IPS DF 4.7 (cell line): ENCODE results near the gene CRYGB.
"Not testable (repeated sequence)": the region's sequence is repeated elsewhere in the genome, so short reads cannot be mapped to it uniquely, and the experiment has no call there.

Experiments used
- DNase-seq: peaks from one replicate; pipeline ENCODE4 v3.0.0-alpha.2; 2013; ENCODE audit warnings: low spot score; ENCODE audit errors: extremely low read depth

The CRYGB gene

DNA sequence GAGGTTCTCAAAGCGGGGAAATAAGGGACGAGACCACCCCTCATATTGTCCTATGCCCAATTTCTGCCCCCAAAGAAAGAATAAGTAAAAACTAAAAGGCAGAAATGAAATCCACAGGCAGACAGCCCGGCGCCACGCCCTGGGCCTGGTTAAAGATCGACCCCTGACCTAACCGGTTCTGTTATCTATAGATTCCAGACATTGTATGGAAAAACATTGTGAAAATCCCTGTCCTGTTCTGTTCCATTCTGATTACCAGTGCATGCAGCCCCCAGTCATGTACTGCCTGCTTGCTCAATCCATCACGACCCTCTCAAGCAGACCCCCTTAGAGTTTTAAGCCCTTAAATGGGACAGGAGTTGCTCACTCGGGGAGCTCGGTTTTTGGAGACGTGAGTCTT lies 28.6 kb downstream of the CRYGB start:
- not testable (repeated sequence) for DNase-seq

DNA sequence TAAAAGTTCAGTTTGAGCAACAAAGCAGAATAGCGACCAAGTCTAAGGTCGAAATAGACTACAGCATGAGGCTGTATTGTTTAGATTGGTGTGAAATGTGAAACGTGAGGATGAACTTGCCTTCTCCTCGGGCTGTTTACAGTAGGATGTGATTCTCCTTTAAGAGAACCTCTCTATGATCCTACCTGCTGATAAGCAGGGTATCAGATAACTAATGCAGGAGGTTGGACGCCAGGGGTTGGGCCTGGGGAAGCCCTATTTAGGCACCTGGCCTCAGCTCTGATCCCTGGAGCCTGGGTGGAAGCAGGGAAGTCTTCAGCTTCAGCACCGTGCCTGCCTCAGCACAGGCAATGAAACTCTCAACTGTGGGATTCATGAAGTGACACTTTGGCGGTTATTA lies 33.0 kb downstream of the CRYGB start:
- no peak for DNase-seq

DNA sequence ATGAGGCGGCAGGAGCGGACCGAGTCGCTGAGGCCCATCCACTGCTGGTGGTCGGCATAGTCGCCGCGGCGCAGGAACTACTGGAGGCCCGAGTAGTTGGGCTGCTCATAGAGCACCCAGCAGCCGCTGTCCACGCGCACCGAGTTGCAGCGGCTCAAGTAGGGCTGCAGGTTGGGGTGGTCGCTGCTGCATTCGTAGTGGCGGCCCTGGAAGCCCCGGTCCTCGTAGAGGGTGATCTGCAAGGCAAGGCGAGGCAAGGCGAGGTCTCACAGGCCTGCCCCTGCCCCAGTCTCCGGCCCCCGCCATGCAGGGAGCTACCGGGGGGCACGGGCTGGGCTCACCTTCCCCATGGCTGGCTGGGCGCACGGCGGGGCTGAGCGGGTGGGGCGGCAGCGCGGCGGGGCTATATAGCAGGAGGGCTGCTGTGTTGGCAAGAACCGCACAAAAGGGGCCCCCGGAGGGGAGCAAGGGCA lies 33.6 kb downstream of the CRYGB start:
- not testable (repeated sequence) for DNase-seq

DNA sequence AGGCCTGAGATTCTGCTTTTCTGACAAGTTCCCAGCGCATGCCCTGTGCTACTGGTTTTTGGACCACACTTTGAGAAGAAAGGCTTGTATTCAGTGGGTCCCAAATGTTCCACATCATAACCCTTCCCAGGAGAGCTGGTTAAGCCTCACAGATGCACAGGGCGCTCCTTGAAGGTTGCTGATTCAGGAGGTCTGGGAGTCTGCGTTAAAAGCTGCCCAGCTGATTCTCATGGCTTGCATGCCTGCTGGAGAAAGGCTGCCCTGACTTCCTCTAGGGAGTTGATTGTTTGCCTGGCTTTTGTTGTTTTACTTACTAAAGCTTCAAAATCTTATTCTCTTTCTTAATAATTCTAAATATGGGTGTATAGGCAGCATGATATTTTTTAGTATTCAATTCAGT lies 42.3 kb downstream of the CRYGB start:
- no peak for DNase-seq

DNA sequence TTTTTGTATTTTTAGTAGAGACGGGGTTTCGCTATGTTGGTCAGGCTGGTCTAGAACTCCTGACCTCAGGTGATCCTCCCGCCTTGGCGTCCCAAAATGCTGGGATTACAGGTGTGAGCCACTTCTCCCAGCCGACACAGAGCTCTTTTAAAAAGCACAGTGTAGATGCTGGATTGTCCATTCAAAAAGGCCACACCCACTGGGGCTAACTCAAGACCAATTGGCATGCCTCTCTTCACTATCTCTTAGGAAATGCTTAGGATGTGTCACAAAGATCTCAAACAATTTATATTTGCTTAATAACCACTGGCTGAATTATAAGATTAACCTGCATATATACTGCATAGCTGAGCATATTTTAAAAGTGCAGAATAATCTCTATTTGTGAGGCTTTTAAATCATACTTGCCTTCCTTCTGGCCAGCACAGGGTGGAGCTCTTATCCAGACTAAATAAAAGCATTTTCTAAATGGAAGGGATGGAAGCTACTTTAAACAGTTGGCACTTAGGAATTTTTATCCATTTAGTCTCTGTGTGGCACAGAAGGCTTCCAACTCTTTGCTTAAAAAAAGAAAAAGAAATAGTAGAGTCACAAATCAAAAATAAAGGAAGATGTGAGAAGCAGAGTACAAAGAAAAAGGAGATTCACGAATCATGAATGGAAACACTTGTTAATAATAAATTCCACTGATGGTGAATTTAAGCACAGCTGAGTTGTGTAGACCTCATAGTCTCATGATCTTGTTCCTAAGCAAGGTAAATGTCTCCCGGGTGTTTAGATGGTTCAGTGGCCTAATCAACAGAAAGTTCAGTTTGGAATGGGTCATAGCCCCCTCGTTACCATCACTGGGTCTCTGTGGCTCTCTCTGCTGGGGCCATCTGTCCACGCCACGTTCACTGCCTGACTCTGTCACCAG lies 44.0 kb downstream of the CRYGB start:
- DNase-seq, result no peak

DNA sequence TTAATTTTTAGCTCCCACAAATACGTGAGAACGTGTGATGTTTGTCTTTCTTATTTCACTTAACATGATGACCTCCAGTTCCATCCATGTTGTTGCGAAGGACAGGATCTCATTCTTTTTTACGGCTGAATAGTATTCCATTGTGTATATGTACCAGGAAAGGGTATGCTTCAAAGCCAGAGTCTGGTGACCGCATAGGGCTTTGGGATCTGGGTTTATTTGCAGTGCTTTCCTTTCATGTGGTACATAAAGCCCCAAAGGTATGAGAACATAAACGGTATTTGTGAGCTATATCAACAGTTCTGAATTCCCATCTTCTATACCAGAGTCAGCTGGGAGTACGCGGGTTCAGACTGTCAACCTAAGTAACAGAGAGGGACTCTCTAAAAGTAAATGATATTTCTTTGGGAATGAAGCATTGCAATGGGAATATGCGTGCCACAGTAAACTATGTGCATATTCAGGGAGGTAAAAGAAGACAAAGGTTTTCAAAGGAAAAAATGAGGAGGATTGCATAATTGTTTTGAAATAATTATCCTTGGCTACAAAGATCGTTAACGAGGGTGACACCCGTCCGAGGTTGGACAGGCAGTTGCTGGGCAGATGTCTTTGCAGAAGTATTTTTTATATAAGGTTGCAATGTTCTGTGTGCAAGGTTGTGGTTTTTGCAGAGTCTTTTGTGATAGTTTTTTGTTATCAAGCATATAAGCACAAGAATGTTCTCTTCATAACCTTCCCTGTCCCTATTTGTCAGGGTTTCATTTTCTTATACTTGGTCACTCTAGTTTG lies 46.1 kb downstream of the CRYGB start:
- DNase-seq, result no peak

DNA sequence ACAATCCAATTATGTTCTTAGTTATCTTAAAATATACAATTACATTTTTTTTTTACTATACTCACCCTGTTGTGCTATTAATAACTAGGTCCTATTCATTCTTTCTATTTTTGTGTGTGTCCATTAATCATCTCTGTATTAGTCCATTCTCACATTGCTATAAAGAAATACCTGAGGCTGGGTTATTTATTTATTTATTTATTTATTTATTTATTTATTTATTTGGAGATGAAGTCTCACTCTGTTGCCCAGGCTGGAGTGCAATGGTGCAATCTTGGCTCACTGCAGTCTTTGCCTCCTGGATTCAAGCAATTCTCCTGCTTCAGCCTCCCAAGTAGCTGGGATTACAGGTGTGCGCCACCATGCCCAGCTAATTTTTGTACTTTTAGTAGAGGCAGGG lies 47.3 kb downstream of the CRYGB start:
- not testable (repeated sequence) for DNase-seq

DNA sequence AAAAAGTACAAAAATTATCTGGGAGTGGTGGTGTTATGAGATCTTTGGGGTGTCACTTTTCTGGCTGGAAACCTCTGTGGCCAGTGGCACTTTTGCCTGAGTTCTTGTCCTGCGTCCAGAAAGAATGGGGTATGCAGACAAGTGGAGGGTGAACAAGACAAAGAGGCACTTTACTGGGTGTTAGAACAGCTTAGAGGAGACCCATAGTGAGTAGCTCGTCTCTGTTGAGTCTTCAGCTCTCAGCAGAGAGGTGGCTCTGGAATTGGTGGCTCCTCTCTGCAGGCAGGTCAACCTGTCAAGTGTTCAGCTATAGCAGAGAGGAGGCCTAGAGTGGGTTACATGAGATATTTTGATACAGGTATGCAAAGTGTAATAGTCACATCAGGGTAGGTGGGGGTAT lies 47.7 kb downstream of the CRYGB start:
- no peak for DNase-seq

DNA sequence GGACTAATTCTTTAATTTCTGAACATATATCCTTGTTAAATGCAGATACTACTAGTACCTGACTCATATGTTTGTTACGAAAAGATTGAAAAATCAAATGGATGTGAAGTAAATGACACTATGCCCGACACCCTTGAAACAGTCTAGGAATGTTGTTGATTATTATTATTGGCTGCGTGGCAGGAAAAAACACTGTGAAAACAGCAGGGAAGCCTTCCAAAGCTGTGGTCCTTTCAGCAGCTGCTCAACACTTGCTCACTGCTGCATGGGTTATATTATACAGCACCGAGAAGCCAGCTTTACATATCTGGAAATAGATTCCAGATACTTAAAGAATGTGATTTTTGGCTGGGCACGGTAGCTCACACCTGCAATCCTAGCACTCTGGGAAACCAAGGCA lies 48.2 kb downstream of the CRYGB start:
- no peak for DNase-seq

DNA sequence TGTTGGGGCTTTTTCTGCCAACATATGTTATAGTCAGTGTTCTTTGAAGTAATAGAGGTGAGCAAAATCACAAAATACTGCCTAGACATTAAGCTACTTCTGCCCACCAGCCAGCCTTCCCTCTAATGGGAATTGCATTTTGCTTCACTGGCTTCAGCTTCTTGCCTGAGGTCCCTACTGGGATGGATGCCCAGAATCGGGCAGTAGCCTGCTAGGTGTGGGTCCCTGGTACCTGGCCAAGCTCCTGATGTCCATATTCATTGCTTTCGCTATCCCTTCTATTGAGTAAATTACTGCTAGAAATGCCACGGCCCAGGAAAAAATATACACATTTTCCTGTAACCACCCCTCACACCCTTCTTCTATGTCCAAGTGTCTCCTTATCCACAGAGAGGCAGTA lies 48.6 kb downstream of the CRYGB start:
- DNase-seq, result no peak

DNA sequence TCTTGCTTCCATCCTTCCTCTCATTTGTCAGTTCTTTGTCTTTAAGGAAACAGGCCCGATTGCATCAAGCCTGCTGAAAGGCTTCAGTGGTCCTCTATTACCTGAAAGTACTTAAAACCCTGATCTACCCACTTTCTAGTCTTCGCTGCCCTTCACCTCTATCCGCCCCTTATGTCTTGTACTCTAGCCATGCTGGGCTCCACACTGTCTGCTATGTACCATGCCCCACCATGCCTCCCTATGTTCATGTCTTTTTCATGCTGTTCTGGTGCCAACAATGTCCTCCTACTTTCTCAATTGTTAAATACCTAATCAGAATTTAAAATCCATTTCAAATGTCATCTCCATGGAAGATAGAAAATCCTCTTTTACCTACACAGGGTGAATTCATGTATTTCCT lies 49.9 kb downstream of the CRYGB start:
- no peak for DNase-seq

DNA sequence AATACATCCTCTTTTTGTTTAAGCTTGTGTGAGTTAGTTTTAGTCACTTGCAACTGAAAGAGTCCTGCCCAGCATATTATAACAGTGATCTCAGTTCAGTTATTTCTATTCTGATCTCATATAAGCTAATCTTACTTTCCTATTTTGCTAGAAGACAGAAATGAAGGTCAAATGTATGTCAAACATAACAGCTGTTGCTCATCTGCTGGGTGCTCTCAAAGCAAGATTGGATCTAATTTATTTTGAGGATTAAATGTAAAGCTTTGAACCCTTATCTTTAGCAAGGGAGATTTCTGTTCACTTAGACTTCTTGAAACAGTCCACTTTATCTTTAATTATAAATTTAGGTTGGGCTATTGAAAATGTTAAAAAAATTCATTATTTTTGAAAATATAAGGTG lies 52.8 kb downstream of the CRYGB start:
- no peak for DNase-seq
